Keratinocyte (primary cell): Measurements from ENCODE around the gene SSC4D. TPM values are rescaled to one million over a fixed set of nuclear protein-coding genes. Genes with fewer than 3 reads are reported as not detected.

Experiments used
- DNase-seq: peaks from one replicate; pipeline ENCODE4 v3.0.0-alpha.2; 2011; ENCODE audit warnings: low read depth, missing footprints, low spot score
- FAIRE-seq: peaks from 2 replicates; lab custom pipeline; 2011; peaks lifted over from hg19 to GRCh38; lab: Jason Lieb, UNC
- H2AFZ ChIP-seq: 2 replicates; pipeline ENCODE4 v1.6.0; 2012; ENCODE audit warnings: low read length, control low read depth, inconsistent platforms; ENCODE audit not compliant: control insufficient read depth
- H3K27ac ChIP-seq: 2 replicates; pipeline ENCODE4 v1.5.1; 2011; ENCODE audit warnings: low read length; ENCODE audit not compliant: control insufficient read depth, insufficient read depth
- H3K27me3 ChIP-seq: 3 replicates; pipeline ENCODE4 v1.6.0; 2011; ENCODE audit warnings: low read length; ENCODE audit not compliant: control insufficient read depth, insufficient read depth; ENCODE audit errors: extremely low read depth
- H3K36me3 ChIP-seq, 2 experiments: 2 replicates in 1 of 2; 3 replicates in 1 of 2; pipeline ENCODE4 v1.5.1; 2011; ENCODE audit warnings: low read length in 2 of 2, mild to moderate bottlenecking in 1 of 2; ENCODE audit not compliant: control insufficient read depth in 2 of 2, insufficient read depth in 2 of 2; ENCODE audit errors: extremely low read depth in 1 of 2
- H3K4me1 ChIP-seq: 3 replicates; pipeline ENCODE4 v1.5.1; 2011; ENCODE audit warnings: low read length; ENCODE audit not compliant: control insufficient read depth, insufficient read depth; ENCODE audit errors: extremely low read depth
- H3K4me2 ChIP-seq: 3 replicates; pipeline ENCODE4 v1.6.0; 2011; ENCODE audit warnings: low read depth, low read length; ENCODE audit not compliant: control insufficient read depth, insufficient read depth; ENCODE audit errors: extremely low read depth
- H3K4me3 ChIP-seq, 3 experiments: fragments of 200-600 bp in 1 of 3; sonication (generic) in 1 of 3; 2 replicates in 2 of 3; 3 replicates in 1 of 3; pipeline ENCODE4 v1.5.1; 2011 to 2016; ENCODE audit warnings: low read length in 3 of 3, mild to moderate bottlenecking in 3 of 3, control low read depth in 2 of 3, inconsistent platforms in 1 of 3, low read depth in 1 of 3, mixed read lengths in 1 of 3, mixed run types in 1 of 3, moderate library complexity in 1 of 3; ENCODE audit not compliant: control insufficient read depth in 2 of 3, insufficient read depth in 2 of 3; ENCODE audit errors: extremely low read depth in 1 of 3
- H3K79me2 ChIP-seq: 2 replicates; pipeline ENCODE4 v1.6.0; 2012; ENCODE audit warnings: low read length; ENCODE audit not compliant: control insufficient read depth, insufficient read depth
- H3K9ac ChIP-seq: 3 replicates; pipeline ENCODE4 v1.6.0; 2011; ENCODE audit warnings: low read length; ENCODE audit not compliant: control insufficient read depth, insufficient read depth; ENCODE audit errors: extremely low read depth
- H3K9me1 ChIP-seq: 3 replicates; pipeline ENCODE4 v1.6.0; 2011; ENCODE audit warnings: low read length; ENCODE audit not compliant: control insufficient read depth, insufficient read depth; ENCODE audit errors: extremely low read depth
- H3K9me3 ChIP-seq: 2 replicates; pipeline ENCODE4 v1.5.1; 2012; ENCODE audit warnings: low read depth, low read length; ENCODE audit not compliant: control insufficient read depth
- H4K20me1 ChIP-seq: 3 replicates; pipeline ENCODE4 v1.6.0; 2011; ENCODE audit warnings: low read length; ENCODE audit not compliant: control insufficient read depth, insufficient read depth; ENCODE audit errors: extremely low read depth
- CTCF ChIP-seq, 3 experiments: IDR thresholded peaks in 1 of 3; conservative IDR thresholded peaks in 1 of 3; optimal IDR thresholded peaks in 1 of 3; 2 replicates in 2 of 3; 3 replicates in 1 of 3; pipeline versions ENCODE3 to v1.5.1; 2011; ENCODE audit warnings: low read length in 3 of 3, mild to moderate bottlenecking in 3 of 3, moderate library complexity in 2 of 3, control low read depth in 1 of 3, inconsistent platforms in 1 of 3; ENCODE audit not compliant: insufficient read depth in 2 of 3; ENCODE audit errors: extremely low read depth in 1 of 3
- EZH2 ChIP-seq: IDR thresholded peaks from one replicate; pipeline ENCODE4 v1.6.1; 2012; ENCODE audit warnings: inconsistent platforms, mild to moderate bottlenecking, low read length, moderate library complexity
- dilution Hi-C: fragments of 300-500 bp; cut with MboI; formaldehyde crosslinking; loops from one replicate; pipeline ENCODE4 v1.7.0; 2020; ENCODE audit warnings: low sequenced_read_pairs; ENCODE audit not compliant: extremely low pct_ligation_motif_present
- polyA plus RNA-seq, 5 experiments: library from polyadenylated mRNA; depleted of rRNA in 3 of 5; stranded (reverse) in 3 of 5; stranded (forward) in 1 of 5; unstranded in 1 of 5; fragments of >200 nt; gene quantifications; 1 replicate in 1 of 5; 2 replicates in 3 of 5; 3 replicates in 1 of 5; pipeline versions ENCODE4 v1.2.1 to v1.2.3, GENCODE V29; 2011 to 2012; ENCODE audit warnings: missing spikeins in 2 of 5, low read depth in 1 of 5, low replicate concordance in 1 of 5

SSC4D gene
- polyA plus RNA-seq, 1 donor (not counting 4 experiments of a cell fraction or from before 2014, with no cell fraction given) = 0.98 TPM

GRCh38 chr7:76408121-76408560, 1.4 kb downstream of the SSC4D start:
- TF ChIP-seq CTCF (optimal IDR thresholded peaks at IDR 0.05 in 1 of 3, IDR thresholded peaks at IDR 0.05 in 1 of 3, conservative IDR thresholded peaks at IDR 0.05 in 1 of 3; ENCODE audit: extremely low read depth in 1 of 3, insufficient read depth in 2 of 3, low read length in 3 of 3) (no peak), EZH2 (no peak)
- no peak overlapping the region for H2AFZ ChIP-seq
- no peaks in the 10 kb centered on the region for H3K27me3 ChIP-seq
- dilution Hi-C loops = no loop called here
- no peaks in the 10 kb centered on the region for H4K20me1 ChIP-seq
- H3K9ac ChIP-seq = no peak overlapping the region
- H3K4me1 ChIP-seq = no peaks in the 10 kb centered on the region
- H3K27ac ChIP-seq = no peak overlapping the region
- H3K79me2 ChIP-seq = no peaks in the 10 kb centered on the region
- H3K4me3 ChIP-seq = no peak overlapping the region
- FAIRE-seq (no peak), DNase-seq (no peak)
- H3K9me1 ChIP-seq = no peaks in the 10 kb centered on the region
- no peaks in the 10 kb centered on the region for H3K36me3 ChIP-seq
- no peak overlapping the region for H3K4me2 ChIP-seq
- no peaks in the 10 kb centered on the region for H3K9me3 ChIP-seq

DNA sequence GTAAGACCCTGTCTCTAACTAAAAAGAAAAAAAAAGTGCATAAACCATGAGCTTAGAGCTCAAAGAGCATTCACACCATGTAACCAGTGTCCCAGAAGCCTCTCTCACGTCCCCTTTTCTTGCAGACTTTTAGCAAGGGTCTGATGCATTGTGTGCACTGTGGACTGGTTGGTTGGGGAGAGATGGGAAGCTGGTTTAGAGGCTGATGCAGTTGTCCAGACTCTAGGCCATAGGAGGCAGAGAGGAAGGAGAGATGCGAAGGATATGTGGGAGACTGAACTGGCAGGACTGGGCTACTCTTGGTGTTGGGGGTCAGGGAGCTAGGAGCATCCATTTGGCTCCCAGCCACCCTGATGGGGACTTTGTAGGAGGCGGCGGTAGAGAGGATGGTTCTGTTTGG, 1.8 kb downstream of the SSC4D start:
- FAIRE-seq = no peak
- no peaks in the 10 kb centered on the region for H4K20me1 ChIP-seq
- H3K36me3 ChIP-seq = no peaks in the 10 kb centered on the region
- H3K9ac ChIP-seq = no peak overlapping the region
- TF ChIP-seq EZH2 (no peak), CTCF (optimal IDR thresholded peaks at IDR 0.05 in 1 of 3, IDR thresholded peaks at IDR 0.05 in 1 of 3, conservative IDR thresholded peaks at IDR 0.05 in 1 of 3; ENCODE audit: extremely low read depth in 1 of 3, insufficient read depth in 2 of 3, low read length in 3 of 3) (no peak)
- H3K79me2 ChIP-seq = no peaks in the 10 kb centered on the region
- no peak overlapping the region for H3K4me3 ChIP-seq
- no peak overlapping the region for H3K27ac ChIP-seq
- DNase-seq = no peak
- dilution Hi-C loops = no loop called here
- H3K9me3 ChIP-seq = no peaks in the 10 kb centered on the region
- no peaks in the 10 kb centered on the region for H3K4me1 ChIP-seq
- no peak overlapping the region for H2AFZ ChIP-seq
- H3K4me2 ChIP-seq = no peak overlapping the region
- H3K9me1 ChIP-seq = no peaks in the 10 kb centered on the region
- H3K27me3 ChIP-seq = no peaks in the 10 kb centered on the region
